Prostate gland (tissue), 2 donors: ENCODE results near the gene MSRB3. TPM values are rescaled to one million over a fixed set of nuclear protein-coding genes. Genes with fewer than 3 reads are reported as not detected.

ENCODE experiments used
- DNase-seq: peaks from one replicate; pipeline ENCODE4 v3.0.0-alpha.2; 2019; ENCODE audit warnings: low spot score
- H3K27ac ChIP-seq, 2 donors: fragments of 200-600 bp; sonication (generic); 2 replicates each; pipeline ENCODE4 v1.5.1; 2017 to 2019
- H3K27me3 ChIP-seq: fragments of 200-600 bp; sonication (generic); replicated peaks from 2 replicates; pipeline ENCODE4 v1.5.1; 2019; ENCODE audit not compliant: insufficient read depth
- H3K36me3 ChIP-seq, 2 donors: fragments of 200-600 bp; sonication (generic); 1 replicate in 1 of 2; 2 replicates in 1 of 2; pipeline versions ENCODE4 v1.5.1 to v1.8.1; 2017 to 2019
- H3K4me1 ChIP-seq: fragments of 200-600 bp; sonication (generic); replicated peaks from 2 replicates; pipeline ENCODE4 v1.5.1; 2019
- H3K4me3 ChIP-seq, 2 donors: fragments of 200-600 bp; sonication (generic); 2 replicates each; pipeline ENCODE4 v1.5.1; 2017 to 2019
- H3K9me3 ChIP-seq: fragments of 200-600 bp; sonication (generic); 2 replicates; pipeline ENCODE4 v1.5.1; 2017
- POLR2A ChIP-seq: fragments of 450-650 bp; IDR thresholded peaks from one replicate; pipeline ENCODE4 v1.6.1; 2016; ENCODE audit warnings: antibody characterized with exemption, mild to moderate bottlenecking
- POLR2AphosphoS5 ChIP-seq: sonication (generic); formaldehyde crosslinking; IDR thresholded peaks from one replicate; pipeline ENCODE4 v1.6.1; 2017; ENCODE audit warnings: antibody characterized with exemption
- WGBS: methylation state at CpG from one replicate; pipeline ENCODE4 v1.1.5; 2018; 5-methylcytosine and 5-hydroxymethylcytosine counted together
- intact Hi-C: fragments of 100-400 bp; cut with DNase I; formaldehyde crosslinking; loops from one replicate; pipeline ENCODE4 v1.14.2; 2022
- total RNA-seq, 2 donors: library from RNA; depleted of rRNA; stranded (reverse); fragments of >200 nt; gene quantifications; one replicate each; pipeline ENCODE4 v1.1.0, GENCODE V29; 2016
- TF ChIP-seq, protein P1 (sequence below), 4 experiments: fragments of 200-600 bp in 2 of 4; fragments of 450-650 bp in 2 of 4; sonication (generic) in 2 of 4; IDR thresholded peaks; 1 replicate in 3 of 4; 2 replicates in 1 of 4; pipeline ENCODE4 v1.5.1; 2016 to 2019; ENCODE audit warnings: antibody characterized with exemption in 4 of 4, mild to moderate bottlenecking in 2 of 4, moderate library complexity in 2 of 4

Gene MSRB3
- total RNA-seq, 2 donors from 2014 or later = 32.2 to 42.9 TPM

DNA sequence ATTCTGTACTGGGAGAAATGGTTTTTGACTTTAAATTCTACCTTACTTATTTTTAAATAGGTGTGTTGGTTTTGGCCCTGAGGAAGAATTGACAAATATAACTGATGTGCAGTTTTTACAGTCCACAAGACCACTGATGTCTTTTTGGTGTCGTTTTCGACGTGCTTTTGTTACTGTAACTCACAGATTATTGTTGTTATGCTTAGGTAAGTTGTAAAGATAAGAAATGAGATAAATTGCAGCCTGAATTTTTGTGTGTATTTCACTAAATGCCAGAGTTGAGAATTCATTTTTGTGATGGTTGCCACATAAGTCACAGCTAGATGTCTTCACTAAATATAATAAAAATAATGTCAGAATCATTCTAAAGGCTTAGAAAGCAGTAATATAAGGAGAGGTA lies 39.9 kb upstream of the MSRB3 start:
- Histone ChIP-seq H3K27ac (no peak overlapping the region), H3K9me3 (no peaks in the 10 kb centered on the region), H3K36me3 (no peaks in the 10 kb centered on the region), H3K4me1 (no peaks in the 10 kb centered on the region), H3K27me3 (no peaks in the 10 kb centered on the region), H3K4me3 (no peak overlapping the region)
- DNase-seq = no peak
- TF ChIP-seq, protein P1, sequence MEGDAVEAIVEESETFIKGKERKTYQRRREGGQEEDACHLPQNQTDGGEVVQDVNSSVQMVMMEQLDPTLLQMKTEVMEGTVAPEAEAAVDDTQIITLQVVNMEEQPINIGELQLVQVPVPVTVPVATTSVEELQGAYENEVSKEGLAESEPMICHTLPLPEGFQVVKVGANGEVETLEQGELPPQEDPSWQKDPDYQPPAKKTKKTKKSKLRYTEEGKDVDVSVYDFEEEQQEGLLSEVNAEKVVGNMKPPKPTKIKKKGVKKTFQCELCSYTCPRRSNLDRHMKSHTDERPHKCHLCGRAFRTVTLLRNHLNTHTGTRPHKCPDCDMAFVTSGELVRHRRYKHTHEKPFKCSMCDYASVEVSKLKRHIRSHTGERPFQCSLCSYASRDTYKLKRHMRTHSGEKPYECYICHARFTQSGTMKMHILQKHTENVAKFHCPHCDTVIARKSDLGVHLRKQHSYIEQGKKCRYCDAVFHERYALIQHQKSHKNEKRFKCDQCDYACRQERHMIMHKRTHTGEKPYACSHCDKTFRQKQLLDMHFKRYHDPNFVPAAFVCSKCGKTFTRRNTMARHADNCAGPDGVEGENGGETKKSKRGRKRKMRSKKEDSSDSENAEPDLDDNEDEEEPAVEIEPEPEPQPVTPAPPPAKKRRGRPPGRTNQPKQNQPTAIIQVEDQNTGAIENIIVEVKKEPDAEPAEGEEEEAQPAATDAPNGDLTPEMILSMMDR (IDR thresholded peaks at IDR 0.05) = no peak
- TF ChIP-seq POLR2AphosphoS5 (no peak), POLR2A (no peak)
- intact Hi-C loops = no loop called here
- WGBS = 66% methylated on average over 3 of the region's 3 CpGs

- no peaks in the 10 kb centered on the region for H3K9me3 ChIP-seq
- H3K27me3 ChIP-seq = no peaks in the 10 kb centered on the region
- H3K4me1 ChIP-seq = no peaks in the 10 kb centered on the region
- DNase-seq = no peak
- no peak for TF ChIP-seq POLR2AphosphoS5
- H3K4me3 ChIP-seq = no peak overlapping the region
- intact Hi-C loops = no loop called here
- WGBS = 84% methylated on average over 2 of the region's 2 CpGs
- no peak overlapping the region for H3K27ac ChIP-seq
- peaks cover 0 to 5% of the 10 kb centered on the region in 2 donors for H3K36me3 ChIP-seq
These were observed 29.5 kb upstream of the MSRB3 start for GRCh38 chr12:65248656-65249633.

GRCh38 chr12:65252515-65252914 lies 26.0 kb upstream of the MSRB3 start:
- Histone ChIP-seq H3K27me3 (no peaks in the 10 kb centered on the region), H3K4me3 (no peak overlapping the region), H3K36me3 (no peaks in the 10 kb centered on the region), H3K9me3 (no peaks in the 10 kb centered on the region), H3K4me1 (no peaks in the 10 kb centered on the region), H3K27ac (no peak overlapping the region)
- TF ChIP-seq POLR2A (no peak), POLR2AphosphoS5 (no peak)
- TF ChIP-seq, protein P1 (IDR thresholded peaks at IDR 0.05) = no peak
- 76% methylated on average over 1 of the region's 1 CpG for WGBS
- intact Hi-C loops = no loop called here
- DNase-seq = no peak

DNA sequence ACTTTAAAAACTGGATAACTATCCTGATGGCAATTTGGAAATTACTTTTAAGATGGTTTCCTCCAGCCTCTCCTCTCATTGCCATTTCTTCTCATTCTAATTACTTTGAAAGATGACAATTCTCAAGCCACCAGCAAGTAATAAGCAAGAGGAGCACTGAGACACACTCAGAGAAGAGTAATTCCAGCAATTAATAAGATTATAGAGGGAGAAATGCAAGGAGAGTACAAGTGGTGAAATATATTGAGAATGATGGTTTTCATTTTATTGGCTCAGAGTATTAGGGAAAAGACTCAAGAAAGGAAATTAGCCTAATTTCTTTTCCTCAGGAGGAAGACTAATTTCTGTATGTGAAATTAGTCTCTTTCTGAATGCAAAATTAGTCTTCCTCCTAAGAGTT lies 20.5 kb upstream of the MSRB3 start:
- Histone ChIP-seq H3K4me1 (no peaks in the 10 kb centered on the region), H3K27ac (no peak overlapping the region), H3K4me3 (no peak overlapping the region), H3K9me3 (no peaks in the 10 kb centered on the region), H3K27me3 (no peaks in the 10 kb centered on the region), H3K36me3 (no peaks in the 10 kb centered on the region)
- intact Hi-C loops = no loop called here
- TF ChIP-seq, protein P1 (IDR thresholded peaks at IDR 0.05) = no peak
- TF ChIP-seq POLR2A (no peak), POLR2AphosphoS5 (no peak)
- DNase-seq = no peak

- no peak for TF ChIP-seq POLR2A
- TF ChIP-seq, protein P1 (IDR thresholded peaks at IDR 0.05) = no peak
- TF ChIP-seq POLR2AphosphoS5 = no peak
- Histone ChIP-seq H3K9me3 (no peaks in the 10 kb centered on the region), H3K27me3 (no peaks in the 10 kb centered on the region), H3K36me3 (no peaks in the 10 kb centered on the region), H3K4me1 (no peaks in the 10 kb centered on the region), H3K4me3 (no peak overlapping the region), H3K27ac (no peak overlapping the region)
- DNase-seq = no peak
- intact Hi-C loops = no loop called here
These were observed 19.0 kb upstream of the MSRB3 start for GRCh38 chr12:65259501-65259900.
